PFSK-1 (cell line): ENCODE results near the gene GSTM4.

Experiments
- POLR2AphosphoS5 ChIP-seq: IDR thresholded peaks from 2 replicates; pipeline ENCODE4 v1.6.1; 2012; ENCODE audit warnings: low read depth, mild to moderate bottlenecking, control low read depth, low read length, moderate library complexity
- SIN3A ChIP-seq: IDR thresholded peaks from 2 replicates; pipeline ENCODE4 v1.6.1; 2012; ENCODE audit warnings: mild to moderate bottlenecking, low read length, moderate library complexity, borderline replicate concordance; ENCODE audit not compliant: insufficient read depth
- TF ChIP-seq, protein P1 (sequence below), 2 experiments: IDR thresholded peaks; 2 replicates each; pipeline versions ENCODE4 v1.6.1 to v1.8.0; 2011 to 2012; ENCODE audit warnings: low read depth in 2 of 2, low read length in 2 of 2, control low read depth in 1 of 2, inconsistent platforms in 1 of 2, mild to moderate bottlenecking in 1 of 2, moderate library complexity in 1 of 2; ENCODE audit not compliant: insufficient read depth in 1 of 2

DNA sequence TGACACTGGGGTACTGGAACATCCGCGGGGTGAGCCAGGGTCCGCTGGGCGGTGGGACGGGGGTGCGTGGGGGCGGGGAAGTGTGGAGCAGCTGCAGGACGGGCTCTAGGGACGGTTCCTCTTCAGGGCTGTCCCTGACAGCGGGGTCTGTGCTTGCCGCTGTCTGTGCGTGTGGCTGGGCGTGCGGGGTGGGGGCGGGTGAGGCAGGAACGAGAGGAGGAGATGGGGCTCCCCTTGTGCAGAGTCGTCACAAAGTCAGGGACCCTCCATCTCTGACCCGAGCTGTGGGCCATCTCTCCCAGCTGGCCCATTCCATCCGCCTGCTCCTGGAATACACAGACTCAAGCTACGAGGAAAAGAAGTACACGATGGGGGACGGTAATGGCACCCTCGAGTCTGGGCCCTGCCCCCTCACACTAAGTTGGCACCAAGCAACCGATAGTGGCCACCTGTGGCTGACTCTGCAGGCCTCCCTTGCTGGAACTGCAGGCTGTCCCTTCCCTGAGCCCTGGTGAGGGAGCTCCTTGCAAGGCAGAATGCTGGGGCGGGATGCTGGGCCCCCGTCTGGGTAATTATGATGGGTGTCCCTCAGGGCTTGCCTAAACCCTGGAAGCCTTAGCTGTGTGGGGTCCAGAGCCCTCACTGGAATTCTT, 12.3 kb downstream of the GSTM4 start:
- TF ChIP-seq, protein P1, sequence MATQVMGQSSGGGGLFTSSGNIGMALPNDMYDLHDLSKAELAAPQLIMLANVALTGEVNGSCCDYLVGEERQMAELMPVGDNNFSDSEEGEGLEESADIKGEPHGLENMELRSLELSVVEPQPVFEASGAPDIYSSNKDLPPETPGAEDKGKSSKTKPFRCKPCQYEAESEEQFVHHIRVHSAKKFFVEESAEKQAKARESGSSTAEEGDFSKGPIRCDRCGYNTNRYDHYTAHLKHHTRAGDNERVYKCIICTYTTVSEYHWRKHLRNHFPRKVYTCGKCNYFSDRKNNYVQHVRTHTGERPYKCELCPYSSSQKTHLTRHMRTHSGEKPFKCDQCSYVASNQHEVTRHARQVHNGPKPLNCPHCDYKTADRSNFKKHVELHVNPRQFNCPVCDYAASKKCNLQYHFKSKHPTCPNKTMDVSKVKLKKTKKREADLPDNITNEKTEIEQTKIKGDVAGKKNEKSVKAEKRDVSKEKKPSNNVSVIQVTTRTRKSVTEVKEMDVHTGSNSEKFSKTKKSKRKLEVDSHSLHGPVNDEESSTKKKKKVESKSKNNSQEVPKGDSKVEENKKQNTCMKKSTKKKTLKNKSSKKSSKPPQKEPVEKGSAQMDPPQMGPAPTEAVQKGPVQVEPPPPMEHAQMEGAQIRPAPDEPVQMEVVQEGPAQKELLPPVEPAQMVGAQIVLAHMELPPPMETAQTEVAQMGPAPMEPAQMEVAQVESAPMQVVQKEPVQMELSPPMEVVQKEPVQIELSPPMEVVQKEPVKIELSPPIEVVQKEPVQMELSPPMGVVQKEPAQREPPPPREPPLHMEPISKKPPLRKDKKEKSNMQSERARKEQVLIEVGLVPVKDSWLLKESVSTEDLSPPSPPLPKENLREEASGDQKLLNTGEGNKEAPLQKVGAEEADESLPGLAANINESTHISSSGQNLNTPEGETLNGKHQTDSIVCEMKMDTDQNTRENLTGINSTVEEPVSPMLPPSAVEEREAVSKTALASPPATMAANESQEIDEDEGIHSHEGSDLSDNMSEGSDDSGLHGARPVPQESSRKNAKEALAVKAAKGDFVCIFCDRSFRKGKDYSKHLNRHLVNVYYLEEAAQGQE (IDR thresholded peaks at IDR 0.05; ENCODE audit: insufficient read depth in 1 of 2, low read depth in 2 of 2, low read length in 2 of 2) = no peak
- TF ChIP-seq SIN3A (no peak), POLR2AphosphoS5 (no peak)
